MM.1S (cell line): Measurements from ENCODE around the gene DEXI.

ENCODE experiments used
- EZH2 ChIP-seq: fragments of 300-600 bp; sonication (generic); optimal IDR thresholded peaks from 2 replicates; pipeline ENCODE3; 2017; ENCODE audit warnings: low read depth, mild to moderate bottlenecking, antibody characterized with exemption, low read length, mixed read lengths
- EZH2phosphoT487 ChIP-seq: fragments of 300-600 bp; sonication (generic); IDR thresholded peaks from 2 replicates; pipeline ENCODE4 v1.6.1; 2018; ENCODE audit warnings: antibody characterized with exemption, low read length
- TF ChIP-seq, protein P1 (sequence below): fragments of 300-600 bp; sonication (generic); IDR thresholded peaks from 2 replicates; pipeline ENCODE4 v1.5.1; 2016; ENCODE audit warnings: antibody characterized with exemption, low read length, mixed read lengths

DNA sequence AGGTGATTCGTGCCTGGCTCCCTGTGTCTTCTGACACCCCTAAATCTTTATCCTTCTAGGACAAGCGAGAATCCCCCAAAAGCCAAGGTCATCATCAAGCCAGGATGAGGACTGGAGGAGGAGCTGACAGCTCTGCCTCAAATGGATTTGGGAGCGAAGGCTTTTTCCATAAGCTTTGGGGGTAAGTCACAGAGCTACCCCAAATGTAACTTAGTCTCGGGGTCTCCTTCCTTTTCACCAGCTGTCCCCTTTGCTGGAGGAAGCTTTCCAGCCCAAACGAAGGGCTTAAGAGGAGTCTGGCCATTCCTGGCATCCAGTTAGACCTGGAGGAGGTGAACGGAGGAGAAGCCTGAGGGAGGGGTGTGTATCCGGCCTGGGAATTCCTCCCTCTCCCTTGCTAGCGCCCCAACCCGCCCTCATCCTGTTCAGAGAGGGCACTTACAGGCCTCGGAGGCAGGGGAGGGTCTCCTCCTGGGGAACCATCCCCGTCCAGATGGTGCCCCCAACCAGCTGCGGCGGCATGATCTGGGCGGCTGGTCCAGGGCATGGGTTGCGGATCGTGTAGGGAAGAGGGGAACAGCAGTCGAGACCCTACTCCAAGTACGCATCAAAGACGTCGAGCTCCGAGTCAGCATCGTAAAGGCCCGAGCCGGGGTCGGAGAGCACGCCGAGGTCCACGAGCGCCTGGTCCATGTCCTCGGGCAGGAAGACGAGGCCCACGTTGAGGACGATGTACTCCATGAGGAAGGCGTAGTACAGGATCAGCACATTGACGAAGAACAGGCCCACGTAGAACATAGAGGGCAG lies 938 bp downstream of the DEXI start:
- no peak for TF ChIP-seq EZH2phosphoT487
- TF ChIP-seq, protein P1, sequence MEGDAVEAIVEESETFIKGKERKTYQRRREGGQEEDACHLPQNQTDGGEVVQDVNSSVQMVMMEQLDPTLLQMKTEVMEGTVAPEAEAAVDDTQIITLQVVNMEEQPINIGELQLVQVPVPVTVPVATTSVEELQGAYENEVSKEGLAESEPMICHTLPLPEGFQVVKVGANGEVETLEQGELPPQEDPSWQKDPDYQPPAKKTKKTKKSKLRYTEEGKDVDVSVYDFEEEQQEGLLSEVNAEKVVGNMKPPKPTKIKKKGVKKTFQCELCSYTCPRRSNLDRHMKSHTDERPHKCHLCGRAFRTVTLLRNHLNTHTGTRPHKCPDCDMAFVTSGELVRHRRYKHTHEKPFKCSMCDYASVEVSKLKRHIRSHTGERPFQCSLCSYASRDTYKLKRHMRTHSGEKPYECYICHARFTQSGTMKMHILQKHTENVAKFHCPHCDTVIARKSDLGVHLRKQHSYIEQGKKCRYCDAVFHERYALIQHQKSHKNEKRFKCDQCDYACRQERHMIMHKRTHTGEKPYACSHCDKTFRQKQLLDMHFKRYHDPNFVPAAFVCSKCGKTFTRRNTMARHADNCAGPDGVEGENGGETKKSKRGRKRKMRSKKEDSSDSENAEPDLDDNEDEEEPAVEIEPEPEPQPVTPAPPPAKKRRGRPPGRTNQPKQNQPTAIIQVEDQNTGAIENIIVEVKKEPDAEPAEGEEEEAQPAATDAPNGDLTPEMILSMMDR: no peak
- TF ChIP-seq EZH2: no peak
